ENCODE results near the gene MAGI2.

The MAGI2 gene

GRCh38 chr7:78052112-78052511 is 1401.4 kb downstream of the MAGI2 start:
- peak; percentile 94 to 95 for DNase-seq

GRCh38 chr7:78047800-78048199 is 1405.7 kb downstream of the MAGI2 start:
- no peak for DNase-seq

GRCh38 chr7:78043159-78043558 is 1410.3 kb downstream of the MAGI2 start:
- DNase-seq: no peak

GRCh38 chr7:78041423-78041822 is 1412.0 kb downstream of the MAGI2 start:
- DNase-seq: no peak

- no peak for DNase-seq
These were observed 1413.4 kb downstream of the MAGI2 start for GRCh38 chr7:78039790-78040776.

- no peak for DNase-seq
These were observed 1414.9 kb downstream of the MAGI2 start for GRCh38 chr7:78038465-78039080.

- no peak for DNase-seq
These were observed 1415.9 kb downstream of the MAGI2 start for GRCh38 chr7:78037603-78038002.

- no peak for DNase-seq
These were observed 1420.1 kb downstream of the MAGI2 start for GRCh38 chr7:78033410-78033809.

- DNase-seq: no peak
These were observed 1427.0 kb downstream of the MAGI2 start for GRCh38 chr7:78026492-78026891.

- DNase-seq: no peak
These were observed 1428.9 kb downstream of the MAGI2 start for GRCh38 chr7:78024591-78024990.

- DNase-seq: no peak
These were observed 1430.3 kb downstream of the MAGI2 start for GRCh38 chr7:78023191-78023590.

GRCh38 chr7:78022165-78022564 is 1431.3 kb downstream of the MAGI2 start:
- peak in 1 of 2 experiments; percentile 9 for DNase-seq

- peak; percentile 19 to 86 for DNase-seq
These were observed 1432.6 kb downstream of the MAGI2 start for GRCh38 chr7:78020874-78021249.

- DNase-seq: peak; percentile 59 to 79
These were observed 1433.2 kb downstream of the MAGI2 start for GRCh38 chr7:78020136-78020873.

- peak; percentile 86 to 89 for DNase-seq
These were observed 1433.9 kb downstream of the MAGI2 start for GRCh38 chr7:78019447-78020135.

GRCh38 chr7:78018641-78019446 is 1434.6 kb downstream of the MAGI2 start:
- DNase-seq: peak in 1 of 2 experiments; percentile 41

GRCh38 chr7:78017591-78018100 is 1435.8 kb downstream of the MAGI2 start:
- DNase-seq: no peak

- no peak for DNase-seq
These were observed 1437.8 kb downstream of the MAGI2 start for GRCh38 chr7:78015574-78016260.

- DNase-seq: no peak
These were observed 1439.1 kb downstream of the MAGI2 start for GRCh38 chr7:78014401-78014800.

- DNase-seq: no peak
These were observed 1440.1 kb downstream of the MAGI2 start for GRCh38 chr7:78013386-78013785.

GRCh38 chr7:78011642-78012041 is 1441.8 kb downstream of the MAGI2 start:
- DNase-seq: no peak

Data from NCI-H524 (cell line).